KMS-11 (cell line): ENCODE data around the gene DEFB124.

Experiments
- H2AFZ ChIP-seq: fragments of 200-600 bp; sonication (generic); 2 replicates; pipeline ENCODE4 v1.6.1; 2016; ENCODE audit warnings: antibody characterized with exemption, mixed run types, low read depth
- H3K27ac ChIP-seq: fragments of 200-600 bp; sonication (generic); 2 replicates; pipeline ENCODE4 v1.6.1; 2016; ENCODE audit warnings: mild to moderate bottlenecking, mixed run types
- H3K27me3 ChIP-seq: fragments of 200-600 bp; sonication (generic); 2 replicates; pipeline ENCODE4 v1.6.1; 2017; ENCODE audit warnings: mild to moderate bottlenecking, low read depth, mixed run types, moderate library complexity; ENCODE audit not compliant: insufficient read depth
- H3K36me3 ChIP-seq: fragments of 200-600 bp; sonication (generic); 2 replicates; pipeline ENCODE4 v1.6.1; 2017; ENCODE audit warnings: mild to moderate bottlenecking, mixed run types; ENCODE audit not compliant: insufficient read depth
- H3K4me1 ChIP-seq: fragments of 200-600 bp; sonication (generic); 2 replicates; pipeline ENCODE4 v1.6.1; 2016; ENCODE audit warnings: mild to moderate bottlenecking, low read depth, mixed run types; ENCODE audit not compliant: poor library complexity, severe bottlenecking
- H3K4me2 ChIP-seq: fragments of 200-600 bp; sonication (generic); 2 replicates; pipeline ENCODE4 v1.7.0; 2016; ENCODE audit warnings: mild to moderate bottlenecking, mixed run types
- H3K4me3 ChIP-seq: fragments of 200-600 bp; sonication (generic); IDR thresholded peaks from 2 replicates; pipeline ENCODE4 v1.6.1; 2017; ENCODE audit warnings: low read depth, low read length, mixed read lengths; ENCODE audit not compliant: insufficient read depth
- H3K79me2 ChIP-seq: fragments of 200-600 bp; sonication (generic); 2 replicates; pipeline ENCODE4 v1.6.1; 2016; ENCODE audit warnings: low read depth, mixed run types; ENCODE audit not compliant: insufficient read depth
- H3K9ac ChIP-seq: fragments of 200-600 bp; sonication (generic); 2 replicates; pipeline ENCODE4 v1.6.1; 2016; ENCODE audit warnings: mild to moderate bottlenecking, mixed run types
- H4K20me1 ChIP-seq: fragments of 200-600 bp; sonication (generic); 2 replicates; pipeline ENCODE4 v1.6.1; 2016; ENCODE audit warnings: mild to moderate bottlenecking, mixed run types; ENCODE audit not compliant: insufficient read depth
- TF ChIP-seq, protein P1 (sequence below): fragments of 200-600 bp; sonication (generic); conservative IDR thresholded peaks from 2 replicates; pipeline ENCODE4 v1.6.1; 2017; ENCODE audit warnings: low read depth, mild to moderate bottlenecking, antibody characterized with exemption, low read length, moderate library complexity, mixed read lengths

DEFB124 gene

DNA sequence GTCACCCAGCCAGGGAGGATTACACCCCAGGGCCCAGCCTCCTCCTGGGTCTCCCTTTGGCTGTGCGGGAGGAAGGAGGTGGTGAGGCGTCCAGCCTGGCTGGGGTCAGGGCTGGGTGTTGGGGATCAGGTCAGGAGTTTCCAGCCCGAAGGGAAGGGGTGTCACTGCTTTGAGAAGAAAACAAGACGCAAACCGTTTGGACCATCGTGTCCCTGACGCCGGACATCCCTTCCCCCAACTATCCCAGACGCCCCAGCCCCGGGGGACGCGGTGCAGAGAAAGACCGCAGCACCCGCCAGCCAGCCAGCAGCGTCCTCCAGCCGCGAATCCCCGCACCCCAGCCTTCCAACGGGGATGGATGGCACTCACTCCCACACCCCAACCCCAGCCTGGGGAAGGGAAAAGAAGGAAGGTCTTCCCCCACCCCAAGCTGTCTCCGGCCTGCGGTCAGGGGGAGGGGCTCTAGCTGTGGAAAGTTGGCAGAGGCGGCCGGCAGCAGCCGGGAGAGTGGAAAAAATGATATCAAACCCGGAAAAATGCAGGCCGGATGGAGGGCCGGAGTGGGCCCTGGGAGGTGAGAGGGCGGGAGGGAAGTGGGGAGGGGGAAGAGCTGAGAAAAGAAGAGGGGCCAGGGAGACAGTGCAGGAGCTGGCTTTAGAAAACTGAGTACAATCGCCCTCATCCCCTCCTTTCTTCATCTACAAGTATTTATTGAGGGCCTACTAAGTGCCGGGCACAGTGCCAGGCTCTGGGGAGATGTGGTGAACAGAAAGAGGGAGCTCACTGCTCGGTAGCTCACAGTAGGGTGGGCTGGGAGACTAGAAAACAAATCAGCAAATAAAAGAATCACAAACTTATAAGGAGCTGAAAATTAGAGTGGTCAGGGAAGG is 10.8 kb upstream of the DEFB124 start:
- H3K27ac ChIP-seq: no peak overlapping the region
- H3K36me3 ChIP-seq: no peaks in the 10 kb centered on the region
- TF ChIP-seq, protein P1, sequence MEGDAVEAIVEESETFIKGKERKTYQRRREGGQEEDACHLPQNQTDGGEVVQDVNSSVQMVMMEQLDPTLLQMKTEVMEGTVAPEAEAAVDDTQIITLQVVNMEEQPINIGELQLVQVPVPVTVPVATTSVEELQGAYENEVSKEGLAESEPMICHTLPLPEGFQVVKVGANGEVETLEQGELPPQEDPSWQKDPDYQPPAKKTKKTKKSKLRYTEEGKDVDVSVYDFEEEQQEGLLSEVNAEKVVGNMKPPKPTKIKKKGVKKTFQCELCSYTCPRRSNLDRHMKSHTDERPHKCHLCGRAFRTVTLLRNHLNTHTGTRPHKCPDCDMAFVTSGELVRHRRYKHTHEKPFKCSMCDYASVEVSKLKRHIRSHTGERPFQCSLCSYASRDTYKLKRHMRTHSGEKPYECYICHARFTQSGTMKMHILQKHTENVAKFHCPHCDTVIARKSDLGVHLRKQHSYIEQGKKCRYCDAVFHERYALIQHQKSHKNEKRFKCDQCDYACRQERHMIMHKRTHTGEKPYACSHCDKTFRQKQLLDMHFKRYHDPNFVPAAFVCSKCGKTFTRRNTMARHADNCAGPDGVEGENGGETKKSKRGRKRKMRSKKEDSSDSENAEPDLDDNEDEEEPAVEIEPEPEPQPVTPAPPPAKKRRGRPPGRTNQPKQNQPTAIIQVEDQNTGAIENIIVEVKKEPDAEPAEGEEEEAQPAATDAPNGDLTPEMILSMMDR: no peak
- no peaks in the 10 kb centered on the region for H3K79me2 ChIP-seq
- H3K9ac ChIP-seq: no peak overlapping the region
- H3K4me3 ChIP-seq: no peak overlapping the region
- no peaks in the 10 kb centered on the region for H3K4me1 ChIP-seq
- no peaks in the 10 kb centered on the region for H4K20me1 ChIP-seq
- H2AFZ ChIP-seq: no peak overlapping the region
- H3K4me2 ChIP-seq: no peak overlapping the region
- H3K27me3 ChIP-seq: no peaks in the 10 kb centered on the region

DNA sequence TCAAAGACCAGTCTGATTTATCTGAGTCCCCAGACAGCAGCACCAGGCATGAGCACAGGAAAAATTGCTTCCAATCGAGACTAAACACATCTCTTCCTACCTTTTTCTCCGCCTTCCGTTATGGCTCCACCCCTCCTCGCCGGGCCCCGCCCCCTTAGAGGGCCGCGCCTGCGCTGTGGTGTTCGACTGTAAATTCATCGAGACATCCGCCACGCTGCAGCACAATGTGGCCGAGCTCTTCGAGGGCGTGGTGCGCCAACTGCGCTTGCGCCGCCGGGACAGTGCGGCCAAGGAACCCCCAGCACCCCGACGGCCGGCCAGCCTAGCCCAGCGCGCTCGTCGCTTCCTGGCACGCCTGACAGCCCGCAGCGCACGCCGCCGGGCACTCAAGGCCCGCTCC is 9.1 kb upstream of the DEFB124 start:
- Histone ChIP-seq H3K27me3 (no peaks in the 10 kb centered on the region), H3K4me2 (no peak overlapping the region), H2AFZ (no peak overlapping the region), H4K20me1 (no peaks in the 10 kb centered on the region), H3K79me2 (no peaks in the 10 kb centered on the region), H3K36me3 (no peaks in the 10 kb centered on the region), H3K4me3 (no peak overlapping the region), H3K27ac (no peak overlapping the region), H3K4me1 (no peaks in the 10 kb centered on the region), H3K9ac (no peak overlapping the region)
- TF ChIP-seq, protein P1: no peak

DNA sequence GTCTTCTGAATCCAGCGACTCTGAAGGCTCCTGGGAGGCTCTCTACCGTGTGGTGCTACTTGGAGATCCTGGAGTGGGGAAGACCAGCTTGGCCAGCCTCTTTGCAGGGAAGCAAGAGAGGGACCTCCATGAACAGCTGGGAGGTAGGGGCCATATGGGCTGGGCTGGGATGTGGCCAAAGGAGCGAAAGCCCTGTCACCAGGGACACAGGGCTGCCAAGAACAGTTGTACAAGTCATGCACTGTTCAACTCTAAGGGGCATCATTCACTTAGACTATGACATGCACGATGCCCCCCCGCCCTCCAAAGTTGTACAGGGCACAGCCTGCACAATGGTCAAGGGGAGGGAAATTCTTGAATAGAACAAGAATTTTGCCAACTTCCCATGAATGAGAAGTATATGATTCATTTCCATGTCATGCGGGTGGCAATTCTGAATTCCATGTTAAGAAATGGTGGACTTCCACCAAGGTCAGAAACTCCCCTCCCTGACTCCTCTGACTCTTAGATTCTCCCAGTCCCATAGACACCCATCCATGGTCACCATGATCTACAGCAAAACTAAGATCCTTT is 1.8 kb upstream of the DEFB124 start:
- no peak overlapping the region for H3K4me2 ChIP-seq
- no peaks in the 10 kb centered on the region for H3K27me3 ChIP-seq

DNA sequence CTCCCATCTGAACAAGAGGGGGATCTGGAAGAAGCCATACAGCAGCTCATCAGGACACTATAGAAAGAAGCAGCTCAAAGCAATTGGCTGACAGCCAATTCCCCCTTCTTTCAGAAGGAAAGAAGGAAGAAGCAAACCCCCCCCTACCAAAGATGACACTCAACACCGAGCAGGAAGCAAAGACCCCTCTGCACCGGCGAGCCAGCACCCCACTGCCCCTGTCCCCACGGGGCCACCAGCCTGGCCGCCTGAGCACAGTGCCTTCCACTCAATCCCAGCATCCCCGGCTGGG is 1.3 kb upstream of the DEFB124 start:
- Histone ChIP-seq H3K4me2 (no peak overlapping the region), H3K79me2 (no peaks in the 10 kb centered on the region), H3K27ac (no peak overlapping the region), H3K4me3 (no peak overlapping the region), H3K4me1 (no peaks in the 10 kb centered on the region), H3K27me3 (no peaks in the 10 kb centered on the region), H2AFZ (no peak overlapping the region), H3K9ac (no peak overlapping the region), H4K20me1 (no peaks in the 10 kb centered on the region), H3K36me3 (no peaks in the 10 kb centered on the region)
- TF ChIP-seq, protein P1: no peak

More for the DNA sequence above, 1.8 kb upstream of the DEFB124 start:
- H3K36me3 ChIP-seq: no peaks in the 10 kb centered on the region
- H4K20me1 ChIP-seq: no peaks in the 10 kb centered on the region
- no peak overlapping the region for H3K27ac ChIP-seq
- TF ChIP-seq, protein P1: no peak
- H3K9ac ChIP-seq: no peak overlapping the region
- H3K4me1 ChIP-seq: no peaks in the 10 kb centered on the region
- no peak overlapping the region for H2AFZ ChIP-seq
- H3K4me3 ChIP-seq: no peak overlapping the region
- no peaks in the 10 kb centered on the region for H3K79me2 ChIP-seq
